Type B pancreatic cell (in vitro differentiated cells): ENCODE results near the gene HABP2. TPM values are rescaled to one million over a fixed set of nuclear protein-coding genes. Genes with fewer than 3 reads are reported as not detected.

Source experiments
- DNase-seq: peaks from one replicate; pipeline ENCODE4 v3.0.0; 2021; ENCODE audit warnings: mixed read lengths; ENCODE audit not compliant: unreplicated experiment; ENCODE audit errors: extremely low spot score
- H3K27ac Mint-ChIP-seq: 2 replicates; pipeline ENCODE4 v1.8.0; 2021; ENCODE audit warnings: mild to moderate bottlenecking, mixed read lengths
- H3K27me3 Mint-ChIP-seq: 2 replicates; pipeline ENCODE4 v1.8.0; 2021; ENCODE audit warnings: mixed read lengths
- H3K36me3 Mint-ChIP-seq: 2 replicates; pipeline ENCODE4 v1.8.0; 2021; ENCODE audit warnings: mixed read lengths
- H3K4me1 Mint-ChIP-seq: one replicate; pipeline ENCODE4 v1.8.0; 2021; ENCODE audit warnings: mixed read lengths; ENCODE audit not compliant: unreplicated experiment
- H3K4me3 Mint-ChIP-seq: 2 replicates; pipeline ENCODE4 v1.8.0; 2021; ENCODE audit warnings: mild to moderate bottlenecking, mixed read lengths
- H3K9me3 Mint-ChIP-seq: 2 replicates; pipeline ENCODE4 v1.8.0; 2021; ENCODE audit warnings: mixed read lengths
- CTCF ChIP-seq: fragments of 200-600 bp; sonication (generic); conservative IDR thresholded peaks from 2 replicates; pipeline ENCODE4 v1.5.0; 2021; ENCODE audit warnings: antibody characterized with exemption, mild to moderate bottlenecking
- total RNA-seq: library from RNA; stranded (reverse); gene quantifications from 2 replicates; pipeline ENCODE4 v1.2.1, GENCODE V29; 2021; ENCODE audit warnings: low replicate concordance

HABP2 gene
- total RNA-seq, 1 donor from 2014 or later: 7.5 TPM

GRCh38 chr10:113522460-113522859 is 30.4 kb upstream of the HABP2 start:
- no peak overlapping the region for H3K27ac Mint-ChIP-seq

GRCh38 chr10:113523071-113523470 is 29.8 kb upstream of the HABP2 start:
- TF ChIP-seq CTCF: no peak
- Mint-ChIP-seq H3K27ac (no peak overlapping the region), H3K4me3 (no peak overlapping the region), H3K27me3 (peaks cover 24% of the 10 kb centered on the region), H3K9me3 (no peaks in the 10 kb centered on the region), H3K36me3 (no peaks in the 10 kb centered on the region), H3K4me1 (peaks cover 35% of the 10 kb centered on the region)
- DNase-seq: no peak

More at GRCh38 chr10:113522460-113522859, 30.4 kb upstream of the HABP2 start:
- Mint-ChIP-seq H3K9me3 (no peaks in the 10 kb centered on the region), H3K27me3 (peaks cover 26% of the 10 kb centered on the region), H3K4me1 (peaks cover 37% of the 10 kb centered on the region), H3K36me3 (no peaks in the 10 kb centered on the region), H3K4me3 (no peak overlapping the region)
- no peak for DNase-seq
- no peak for TF ChIP-seq CTCF

GRCh38 chr10:113523628-113524027 is 29.2 kb upstream of the HABP2 start:
- Mint-ChIP-seq H3K9me3 (no peaks in the 10 kb centered on the region), H3K4me1 (peaks cover 29% of the 10 kb centered on the region), H3K4me3 (no peak overlapping the region), H3K27me3 (peaks cover 24% of the 10 kb centered on the region), H3K36me3 (no peaks in the 10 kb centered on the region), H3K27ac (no peak overlapping the region)
- TF ChIP-seq CTCF: no peak
- no peak for DNase-seq

- Mint-ChIP-seq H3K36me3 (no peaks in the 10 kb centered on the region), H3K27me3 (peaks cover 24% of the 10 kb centered on the region), H3K27ac (no peak overlapping the region), H3K9me3 (no peaks in the 10 kb centered on the region), H3K4me1 (peaks cover 27% of the 10 kb centered on the region), H3K4me3 (no peak overlapping the region)
- no peak for DNase-seq
- TF ChIP-seq CTCF: no peak
Observed at GRCh38 chr10:113524120-113524519, 28.7 kb upstream of the HABP2 start.

GRCh38 chr10:113524539-113525490 is 28.0 kb upstream of the HABP2 start:
- DNase-seq: no peak

More at GRCh38 chr10:113524539-113525490, 28.0 kb upstream of the HABP2 start:
- peaks cover 28% of the 10 kb centered on the region for H3K27me3 Mint-ChIP-seq
- H3K9me3 Mint-ChIP-seq: no peaks in the 10 kb centered on the region
- TF ChIP-seq CTCF: no peak
- no peak overlapping the region for H3K27ac Mint-ChIP-seq
- peaks cover 27% of the 10 kb centered on the region for H3K4me1 Mint-ChIP-seq
- H3K36me3 Mint-ChIP-seq: no peaks in the 10 kb centered on the region
- no peak overlapping the region for H3K4me3 Mint-ChIP-seq
